Measurements from ENCODE around the gene SLC26A1. TPM values are rescaled to one million over a fixed set of nuclear protein-coding genes. Genes with fewer than 3 reads are reported as not detected.

SLC26A1 gene
- total RNA-seq, 3 donors from 2014 or later: 0.33 to 0.48 (median 0.44) TPM

- no peaks in the 10 kb centered on the region for H3K9me3 ChIP-seq
- no peaks in the 10 kb centered on the region for H3K36me3 ChIP-seq
- peaks cover 9 to 16% of the 10 kb centered on the region in 2 donors for H3K4me1 ChIP-seq
- no peaks in the 10 kb centered on the region for H3K27me3 ChIP-seq
- DNase-seq (ENCODE audit: low spot score in 2 of 2): no peak
- no peak overlapping the region for H3K4me3 ChIP-seq
- no peak overlapping the region for H3K27ac ChIP-seq
- intact Hi-C loops (cut with DNase I; ENCODE audit: low total_unique reads): no loop called here
- TF ChIP-seq POLR2A (IDR thresholded peaks at IDR 0.05) (no peak), POLR2AphosphoS5 (IDR thresholded peaks at IDR 0.05) (no peak), CTCF (IDR thresholded peaks at IDR 0.05) (no peak)
These were observed 20.2 kb upstream of the SLC26A1 start for GRCh38 chr4:1013225-1014073.

DNA sequence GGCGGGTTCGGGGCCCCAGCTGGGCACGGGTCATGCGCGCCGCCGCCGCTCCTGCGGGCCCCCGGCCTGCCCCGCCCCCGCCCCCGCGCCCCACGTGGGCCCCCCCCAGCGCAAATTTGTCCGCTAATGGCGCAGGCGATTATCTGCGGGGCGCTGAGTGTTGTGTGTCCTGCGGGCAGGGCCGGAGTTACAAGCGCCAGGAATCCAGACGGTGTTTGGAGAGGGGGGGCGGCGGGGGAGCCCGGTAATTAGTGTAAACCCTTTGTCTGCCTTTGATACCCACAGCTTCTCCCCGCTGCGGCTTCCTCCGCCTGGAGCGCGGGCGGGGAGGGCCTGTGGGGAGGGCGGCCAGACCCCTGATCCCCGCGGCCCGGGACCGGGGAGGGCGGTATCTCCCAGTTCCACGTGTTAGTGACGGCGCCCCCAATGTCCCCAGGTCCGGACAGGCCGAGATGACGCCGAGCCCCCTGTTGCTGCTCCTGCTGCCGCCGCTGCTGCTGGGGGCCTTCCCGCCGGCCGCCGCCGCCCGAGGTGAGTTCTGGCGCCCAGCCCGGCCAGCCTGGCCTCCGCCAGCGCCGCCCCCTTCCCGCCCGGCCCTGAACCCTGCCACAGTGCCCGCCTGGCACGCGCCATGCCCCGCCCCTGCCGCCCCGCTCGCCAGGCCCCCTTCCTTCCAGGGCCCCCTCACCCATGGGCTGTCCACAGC is 19.0 kb upstream of the SLC26A1 start:
- TF ChIP-seq POLR2AphosphoS5 (IDR thresholded peaks at IDR 0.05) (no peak), POLR2A (IDR thresholded peaks at IDR 0.05) (no peak), CTCF (IDR thresholded peaks at IDR 0.05) (no peak)
- no peaks in the 10 kb centered on the region for H3K9me3 ChIP-seq
- DNase-seq (ENCODE audit: low spot score in 2 of 2): peak; percentile 41 to 67
- no peaks in the 10 kb centered on the region for H3K27me3 ChIP-seq
- peak overlapping the region; percentile 40 to 52 for H3K27ac ChIP-seq
- no peaks in the 10 kb centered on the region for H3K36me3 ChIP-seq
- peak overlapping the region; percentile 45 to 81 (median 66) for H3K4me3 ChIP-seq
- intact Hi-C loops (cut with DNase I; ENCODE audit: low total_unique reads): no loop called here
- peaks cover 9 to 16% of the 10 kb centered on the region in 2 donors for H3K4me1 ChIP-seq

GRCh38 chr4:1011666-1012033 is 18.4 kb upstream of the SLC26A1 start:
- intact Hi-C loops (cut with DNase I; ENCODE audit: low total_unique reads): no loop called here
- H3K27ac ChIP-seq: peak overlapping the region in 1 of 2 donors; percentile 52
- peaks cover 9 to 16% of the 10 kb centered on the region in 2 donors for H3K4me1 ChIP-seq
- H3K4me3 ChIP-seq: peak overlapping the region; percentile 47 to 81 (median 66)
- H3K36me3 ChIP-seq: no peaks in the 10 kb centered on the region
- no peaks in the 10 kb centered on the region for H3K27me3 ChIP-seq
- TF ChIP-seq POLR2AphosphoS5 (IDR thresholded peaks at IDR 0.05): no peak
- no peak for TF ChIP-seq POLR2A (IDR thresholded peaks at IDR 0.05)
- no peak for TF ChIP-seq CTCF (IDR thresholded peaks at IDR 0.05)
- no peak for DNase-seq (ENCODE audit: low spot score in 2 of 2)
- H3K9me3 ChIP-seq: no peaks in the 10 kb centered on the region

- H3K27me3 ChIP-seq: peaks cover 0 to 1% of the 10 kb centered on the region in 2 donors
- H3K4me3 ChIP-seq: peak within 1 kb of the TSS; percentile 47 to 81 (median 66)
- peaks cover 9 to 16% of the 10 kb centered on the region in 2 donors for H3K4me1 ChIP-seq
- H3K9me3 ChIP-seq: no peaks in the 10 kb centered on the region
- H3K36me3 ChIP-seq: no peaks in the 10 kb centered on the region
- intact Hi-C loops (cut with DNase I; ENCODE audit: low total_unique reads): no loop called here
- peak; percentile 76 to 92 for DNase-seq (ENCODE audit: low spot score in 2 of 2)
- H3K27ac ChIP-seq: peak within 1 kb of the TSS; percentile 75 to 85
- TF ChIP-seq POLR2AphosphoS5 (IDR thresholded peaks at IDR 0.05) (no peak), POLR2A (IDR thresholded peaks at IDR 0.05) (no peak), CTCF (IDR thresholded peaks at IDR 0.05) (no peak)
These were observed 17.9 kb upstream of the SLC26A1 start, which contains the start of gene FGFRL1 for GRCh38 chr4:1011022-1011665. FGFRL1 (plus strand) TSS chr4:1011626; CDS start chr4:1012486, 860 bp downstream.
